ENCODE data around the gene NUMBL.

The NUMBL gene

GRCh38 chr19:40681039-40681438, 9.4 kb downstream of the NUMBL start:
- no peak overlapping the region for H3K4me3 ChIP-seq (ENCODE audit: low read depth, low read length)
- no peak for TF ChIP-seq CTCF (IDR thresholded peaks at IDR 0.05; ENCODE audit: low read depth, low read length)

- H3K4me3 ChIP-seq (ENCODE audit: low read depth, low read length) = no peak overlapping the region
- no peak for TF ChIP-seq CTCF (IDR thresholded peaks at IDR 0.05; ENCODE audit: low read depth, low read length)
Observed at GRCh38 chr19:40677156-40677555, 13.3 kb downstream of the NUMBL start.

GRCh38 chr19:40674291-40674690, 16.2 kb downstream of the NUMBL start:
- H3K4me3 ChIP-seq (ENCODE audit: low read depth, low read length) = no peak overlapping the region
- no peak for TF ChIP-seq CTCF (IDR thresholded peaks at IDR 0.05; ENCODE audit: low read depth, low read length)

- H3K4me3 ChIP-seq (ENCODE audit: low read depth, low read length) = no peak overlapping the region
- TF ChIP-seq CTCF (IDR thresholded peaks at IDR 0.05; ENCODE audit: low read depth, low read length) = no peak
Observed at GRCh38 chr19:40673397-40673796, 17.1 kb downstream of the NUMBL start.

- no peak for TF ChIP-seq CTCF (IDR thresholded peaks at IDR 0.05; ENCODE audit: low read depth, low read length)
Observed at GRCh38 chr19:40672573-40673299, 17.7 kb downstream of the NUMBL start.

GRCh38 chr19:40672038-40672437, 18.4 kb downstream of the NUMBL start:
- H3K4me3 ChIP-seq (ENCODE audit: low read depth, low read length) = no peak overlapping the region
- no peak for TF ChIP-seq CTCF (IDR thresholded peaks at IDR 0.05; ENCODE audit: low read depth, low read length)

More at GRCh38 chr19:40672573-40673299, 17.7 kb downstream of the NUMBL start:
- no peak overlapping the region for H3K4me3 ChIP-seq (ENCODE audit: low read depth, low read length)

GRCh38 chr19:40671404-40671803, 19.0 kb downstream of the NUMBL start:
- no peak for TF ChIP-seq CTCF (IDR thresholded peaks at IDR 0.05; ENCODE audit: low read depth, low read length)
- no peak overlapping the region for H3K4me3 ChIP-seq (ENCODE audit: low read depth, low read length)
